NCI-H1694 (cell line): Measurements from ENCODE around the gene MACF1.
"Not testable (repeated sequence)": the region's sequence is repeated elsewhere in the genome, so short reads cannot be mapped to it uniquely, and the experiment has no call there.

Source experiments
- DNase-seq: peaks from one replicate; lab custom pipeline; 2025; lab: John Stamatoyannopoulos, UW

Gene MACF1

DNA sequence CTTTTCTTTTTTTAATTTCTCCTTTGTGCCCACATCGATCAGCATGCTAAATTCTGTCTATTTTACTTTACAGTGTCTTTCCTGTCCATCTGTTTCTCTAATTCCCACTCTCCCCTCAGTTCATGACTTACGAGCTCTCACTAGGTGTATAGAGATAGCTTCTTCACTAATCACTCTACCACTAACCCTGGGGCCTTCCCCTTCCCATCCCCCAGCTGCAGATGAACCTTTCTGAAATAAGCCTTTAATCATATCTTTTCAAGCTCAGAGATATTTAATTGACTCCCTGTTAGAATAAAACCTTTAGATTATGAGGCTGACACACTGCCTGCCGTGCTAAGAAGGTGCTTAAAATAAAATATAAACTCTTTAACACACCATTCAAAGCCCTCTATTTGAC, 220.7 kb downstream of the MACF1 start:
- DNase-seq: no peak

DNA sequence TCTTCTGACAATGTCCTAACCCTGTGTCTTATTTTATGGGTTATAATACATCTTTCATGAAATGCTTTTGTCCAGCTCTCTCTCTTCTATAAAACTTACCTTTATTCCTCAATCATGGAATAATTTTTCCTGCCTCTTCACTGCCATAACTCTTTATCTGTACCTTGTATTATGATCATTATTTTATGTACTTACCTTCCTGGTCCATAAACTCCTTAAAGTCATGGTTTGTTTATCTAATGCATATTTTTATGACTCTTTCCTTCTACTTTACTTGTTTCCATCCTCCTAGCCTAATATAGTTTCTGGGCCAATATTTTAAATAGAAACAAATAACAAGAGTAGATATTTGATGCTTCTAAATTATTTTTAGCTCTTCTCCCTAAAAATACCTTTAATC, 221.1 kb downstream of the MACF1 start:
- DNase-seq: no peak

DNA sequence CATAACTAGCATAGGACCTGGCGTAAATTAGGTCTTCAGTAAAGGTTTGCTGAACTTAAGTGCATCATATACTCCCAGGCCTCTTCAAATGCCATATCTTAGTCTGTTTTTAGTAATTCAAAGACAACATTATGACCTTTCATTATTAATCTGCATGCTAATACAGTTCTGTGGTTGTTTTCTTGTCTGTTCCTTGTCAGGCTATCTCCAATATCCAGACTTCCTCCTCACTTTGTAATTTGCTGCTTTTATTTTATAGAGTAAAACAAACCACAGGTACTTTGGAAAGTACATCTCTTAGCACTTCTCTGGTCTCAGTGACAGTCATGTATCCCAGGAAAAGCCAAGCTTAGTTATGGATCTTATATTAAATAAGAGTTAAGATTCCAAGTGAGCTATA, 221.9 kb downstream of the MACF1 start:
- no peak for DNase-seq

DNA sequence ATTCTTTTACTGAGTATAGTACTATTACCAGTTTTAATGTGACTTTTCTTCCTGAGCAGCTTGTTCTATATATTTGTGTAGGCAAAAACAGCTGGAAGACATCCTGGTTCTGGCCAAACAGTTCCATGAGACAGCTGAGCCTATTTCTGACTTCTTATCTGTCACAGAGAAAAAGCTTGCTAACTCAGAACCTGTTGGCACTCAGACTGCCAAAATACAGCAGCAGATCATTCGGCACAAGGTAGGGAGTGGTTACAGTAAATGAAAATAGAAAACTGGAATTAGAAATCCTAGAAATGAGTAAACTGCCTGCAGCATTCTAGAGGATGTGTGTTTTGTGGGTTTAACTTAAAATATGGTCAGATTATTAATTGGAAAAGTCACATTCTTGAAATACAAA, 222.9 kb downstream of the MACF1 start:
- no peak for DNase-seq

DNA sequence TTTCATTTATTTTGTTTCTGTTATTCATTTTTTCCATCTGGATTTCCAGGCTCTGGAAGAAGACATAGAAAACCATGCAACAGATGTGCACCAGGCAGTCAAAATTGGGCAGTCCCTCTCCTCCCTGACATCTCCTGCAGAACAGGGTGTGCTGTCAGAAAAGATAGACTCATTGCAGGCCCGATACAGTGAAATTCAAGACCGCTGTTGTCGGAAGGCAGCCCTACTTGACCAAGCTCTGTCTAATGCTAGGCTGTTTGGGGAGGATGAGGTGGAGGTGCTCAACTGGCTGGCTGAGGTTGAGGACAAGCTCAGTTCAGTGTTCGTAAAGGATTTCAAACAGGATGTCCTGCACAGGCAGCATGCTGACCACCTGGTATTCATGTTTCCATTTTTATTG, 223.4 kb downstream of the MACF1 start:
- DNase-seq: no peak

DNA sequence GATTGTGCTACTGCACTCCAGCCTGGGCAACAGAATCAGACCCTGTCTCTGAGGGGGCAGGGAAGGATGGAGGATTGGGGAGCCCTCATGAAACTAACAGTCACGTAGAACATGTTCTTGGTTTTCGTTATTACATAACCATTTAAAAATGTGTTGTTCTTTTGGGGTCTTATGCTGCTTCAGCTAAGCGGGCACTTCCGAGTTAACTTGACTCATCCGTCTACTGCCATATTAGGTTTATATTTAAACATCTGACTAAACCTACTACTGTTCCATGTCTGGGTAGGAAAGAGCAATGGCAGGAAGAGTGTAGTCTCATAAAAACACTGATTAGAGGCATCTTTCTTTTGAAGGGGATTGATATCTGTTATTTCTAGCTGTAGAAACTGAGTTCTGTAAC, 227.4 kb downstream of the MACF1 start:
- no peak for DNase-seq

DNA sequence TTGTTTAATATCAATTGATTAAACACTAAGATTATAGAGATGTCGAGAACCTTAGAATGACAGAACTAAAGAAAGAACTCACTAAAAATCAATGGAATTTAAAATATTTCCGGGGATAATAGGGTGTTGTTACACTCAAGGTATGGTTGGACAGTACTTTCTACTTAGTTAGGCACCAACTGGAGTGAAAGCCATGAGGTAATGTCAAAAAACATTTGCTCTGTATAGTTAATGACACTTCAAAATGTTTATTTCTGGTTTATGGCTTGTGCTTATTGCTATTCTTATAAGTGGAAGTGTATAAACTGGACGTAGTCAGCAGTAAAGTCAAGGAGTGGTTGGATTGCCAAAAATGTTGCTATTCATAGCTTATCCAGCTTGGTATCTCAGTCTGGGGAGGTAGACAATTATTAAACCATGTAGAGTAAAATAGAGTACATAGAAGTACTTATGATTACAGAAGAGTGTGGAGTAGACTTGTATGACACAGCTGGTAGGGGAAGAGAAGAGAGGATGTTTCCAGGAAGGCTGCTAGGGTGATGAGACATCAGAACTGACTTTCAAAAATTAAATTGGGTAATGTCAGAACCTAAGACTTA, 230.4 kb downstream of the MACF1 start:
- DNase-seq: no peak

DNA sequence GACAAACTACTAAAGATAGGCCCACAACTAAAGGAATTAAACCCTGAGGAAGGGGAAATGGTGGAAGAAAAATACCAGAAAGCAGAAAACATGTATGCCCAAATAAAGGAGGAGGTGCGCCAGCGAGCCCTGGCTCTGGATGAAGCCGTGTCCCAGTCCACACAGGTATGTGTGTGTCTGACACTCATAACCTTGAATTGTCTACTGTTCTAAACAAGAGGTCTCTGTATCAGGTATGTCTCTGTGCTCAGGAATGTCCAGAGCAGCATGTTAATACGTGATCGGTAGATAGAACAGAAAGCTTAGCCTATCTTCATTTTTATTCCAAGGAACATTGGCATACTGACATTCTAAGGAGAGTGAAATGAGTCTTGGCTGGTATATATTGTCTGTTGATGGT, 231.1 kb downstream of the MACF1 start:
- DNase-seq: no peak

DNA sequence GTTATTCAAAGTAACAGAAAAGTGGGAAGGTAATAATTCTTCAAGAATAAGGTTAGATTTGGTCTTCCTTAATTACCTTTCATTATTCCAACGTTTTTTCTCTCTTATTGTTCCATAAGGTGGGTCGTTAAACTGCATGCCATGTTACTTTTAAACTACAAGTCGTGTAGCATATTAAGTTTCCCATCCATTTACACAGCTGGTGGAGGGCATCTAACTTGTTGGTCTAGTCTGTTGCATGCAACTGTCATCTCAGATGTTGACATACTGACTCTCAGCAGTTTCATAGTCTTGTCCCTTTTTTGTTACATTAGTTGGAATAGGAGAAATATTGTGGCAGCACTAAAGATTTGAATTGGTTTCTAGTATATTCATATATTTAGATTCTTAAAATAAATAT, 232.3 kb downstream of the MACF1 start:
- DNase-seq: no peak

DNA sequence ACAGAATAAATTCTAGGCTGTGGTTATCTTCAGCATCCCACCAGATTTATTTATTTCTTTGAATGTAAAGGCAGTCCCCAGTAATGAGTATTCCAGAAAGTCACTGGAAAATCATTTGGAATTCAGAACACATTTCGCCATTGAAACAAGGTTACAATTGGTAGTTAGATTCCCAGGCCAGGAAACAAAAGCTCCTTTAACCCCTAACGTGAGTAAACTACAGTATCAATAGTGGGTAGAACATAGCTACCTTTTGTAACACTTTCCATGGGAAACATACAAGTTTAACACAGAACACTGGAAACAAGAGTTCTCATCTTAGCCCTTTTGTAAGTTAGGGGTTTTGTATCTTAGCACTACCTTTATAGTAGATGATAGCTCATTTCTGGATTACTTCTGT, 233.5 kb downstream of the MACF1 start:
- DNase-seq: no peak

DNA sequence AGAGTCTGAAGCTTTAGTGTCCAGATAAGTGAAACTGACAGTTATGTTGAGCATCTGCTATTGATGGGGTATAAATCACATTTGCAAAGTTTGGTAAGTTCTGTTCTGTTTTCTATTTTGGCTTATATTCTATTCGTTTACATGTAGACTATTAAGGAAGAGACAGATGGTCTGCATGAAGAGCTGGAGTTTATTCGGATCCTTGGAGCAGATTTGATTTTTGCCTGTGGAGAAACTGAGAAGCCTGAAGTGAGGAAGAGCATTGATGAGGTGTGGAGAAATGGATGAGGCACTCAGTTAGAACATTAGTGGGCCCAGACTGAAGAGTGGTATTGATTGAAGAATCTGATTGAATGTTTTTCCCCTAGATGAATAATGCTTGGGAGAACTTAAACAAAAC, 236.4 kb downstream of the MACF1 start:
- no peak for DNase-seq

DNA sequence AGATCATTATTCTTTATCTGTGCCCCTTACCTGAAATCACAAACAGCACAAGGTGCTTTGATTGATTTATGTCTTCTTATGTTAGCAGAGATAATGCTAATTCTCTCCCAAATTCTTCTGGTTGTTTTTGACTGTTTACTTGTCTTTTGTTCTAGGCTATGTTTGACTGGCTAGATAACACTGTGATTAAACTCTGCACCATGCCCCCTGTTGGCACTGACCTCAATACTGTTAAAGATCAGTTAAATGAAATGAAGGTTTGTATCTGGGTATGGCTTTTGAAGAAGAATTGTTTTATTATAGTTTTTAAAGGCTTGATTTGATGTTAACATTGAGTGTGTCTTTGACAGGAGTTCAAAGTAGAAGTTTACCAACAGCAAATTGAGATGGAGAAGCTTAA, 237.3 kb downstream of the MACF1 start:
- no peak for DNase-seq

DNA sequence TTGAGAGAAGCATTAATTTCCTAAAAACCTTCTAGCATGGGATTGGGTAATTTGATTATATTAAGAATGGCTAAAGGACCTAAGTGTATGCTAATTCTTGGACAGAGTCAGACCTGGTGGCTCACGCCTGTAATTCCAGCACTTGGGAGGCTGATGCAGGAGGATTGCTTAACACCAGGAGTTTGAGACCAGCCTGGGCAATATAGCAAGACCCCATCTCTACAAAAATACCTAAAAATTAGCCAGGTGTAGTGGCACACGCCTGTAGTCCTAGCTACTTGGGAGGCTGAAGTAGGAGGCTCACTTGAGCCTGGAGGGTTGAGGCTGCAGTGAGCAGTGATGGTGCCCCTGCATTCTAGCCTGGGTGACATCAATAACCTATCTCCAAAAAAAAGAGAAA, 241.1 kb downstream of the MACF1 start:
- no peak for DNase-seq

DNA sequence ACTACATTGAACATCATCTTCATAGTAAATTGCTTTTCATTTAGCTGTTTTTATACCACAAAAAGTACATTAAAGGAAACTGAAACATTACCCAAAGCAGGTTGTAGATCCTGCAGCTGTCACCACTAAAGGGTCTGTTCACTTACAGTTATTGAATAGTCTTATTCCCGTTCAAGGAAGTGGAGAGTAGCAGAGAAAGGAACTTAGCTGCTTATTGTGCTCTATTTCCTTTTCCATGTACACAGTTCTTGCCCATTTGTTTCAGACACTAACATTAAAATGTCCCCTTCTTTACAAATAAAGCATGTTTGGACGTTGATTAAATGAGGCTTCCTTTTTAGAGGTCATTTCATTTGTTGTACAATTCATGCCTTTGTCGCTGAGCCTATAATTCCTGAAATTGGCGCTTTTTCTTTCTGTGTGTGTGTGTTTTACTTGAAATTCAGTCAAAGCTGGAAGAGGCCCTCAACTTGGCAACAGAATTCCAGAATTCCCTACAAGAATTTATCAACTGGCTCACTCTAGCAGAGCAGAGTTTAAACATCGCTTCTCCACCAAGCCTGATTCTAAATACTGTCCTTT, 242.6 kb downstream of the MACF1 start:
- DNase-seq: no peak

DNA sequence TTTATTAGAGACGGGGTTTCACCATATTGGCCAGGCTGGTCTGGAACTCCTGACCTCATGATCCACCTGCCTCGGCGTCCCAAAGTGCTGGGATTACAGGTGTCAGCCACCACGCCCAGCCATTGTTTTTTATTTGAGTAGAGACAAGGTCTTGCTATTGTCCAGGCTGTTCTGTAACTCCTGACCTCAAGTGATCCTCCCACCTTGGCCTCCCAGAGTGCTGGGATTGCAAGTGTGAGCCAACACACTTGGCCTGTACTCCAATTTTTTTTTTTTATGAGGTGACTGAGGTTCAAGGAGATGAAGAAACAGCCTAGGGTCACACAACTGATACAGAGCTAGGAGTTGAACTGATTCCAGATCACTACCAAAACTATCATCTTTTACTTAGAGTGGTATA, 245.5 kb downstream of the MACF1 start:
- DNase-seq: not testable (repeated sequence)

DNA sequence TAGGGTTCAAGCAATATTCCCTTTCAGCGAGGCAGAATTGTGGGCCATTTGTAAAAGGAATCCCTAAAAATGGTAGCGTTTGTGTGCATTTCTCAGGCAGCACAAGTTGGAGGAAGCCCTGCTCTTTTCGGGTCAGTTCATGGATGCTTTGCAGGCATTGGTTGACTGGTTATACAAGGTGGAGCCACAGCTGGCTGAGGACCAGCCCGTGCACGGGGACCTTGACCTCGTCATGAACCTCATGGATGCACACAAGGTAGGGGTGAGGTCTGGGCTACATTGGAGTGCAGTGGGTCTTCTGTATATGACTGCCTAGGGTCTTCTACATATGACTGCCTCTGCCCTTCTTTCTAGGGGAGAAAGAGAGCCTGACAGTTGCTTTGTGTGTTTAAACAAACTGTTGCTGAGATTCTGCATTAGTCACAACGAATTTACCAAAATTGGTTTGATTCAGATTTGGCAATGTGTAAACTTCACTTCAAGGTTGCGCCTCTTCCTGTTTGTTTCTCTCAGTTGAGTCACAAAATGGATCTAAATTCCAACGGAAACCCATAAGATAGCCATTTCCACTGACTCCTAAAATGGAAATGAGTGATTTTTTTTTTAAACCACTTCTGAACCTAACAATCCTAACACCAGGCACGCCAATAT, 246.6 kb downstream of the MACF1 start:
- no peak for DNase-seq

DNA sequence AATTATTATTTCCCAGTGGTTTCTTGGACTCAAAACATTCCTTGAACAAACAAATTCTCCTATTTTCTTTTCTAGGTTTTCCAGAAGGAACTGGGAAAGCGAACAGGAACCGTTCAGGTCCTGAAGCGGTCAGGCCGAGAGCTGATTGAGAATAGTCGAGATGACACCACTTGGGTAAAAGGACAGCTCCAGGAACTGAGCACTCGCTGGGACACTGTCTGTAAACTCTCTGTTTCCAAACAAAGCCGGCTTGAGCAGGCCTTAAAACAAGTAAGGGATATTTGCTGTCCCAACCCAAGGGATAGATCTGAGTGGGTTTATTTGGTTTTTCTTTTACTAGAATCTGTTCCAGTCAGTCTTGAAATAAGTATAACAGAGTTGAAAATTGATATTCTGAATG, 247.6 kb downstream of the MACF1 start:
- no peak for DNase-seq

DNA sequence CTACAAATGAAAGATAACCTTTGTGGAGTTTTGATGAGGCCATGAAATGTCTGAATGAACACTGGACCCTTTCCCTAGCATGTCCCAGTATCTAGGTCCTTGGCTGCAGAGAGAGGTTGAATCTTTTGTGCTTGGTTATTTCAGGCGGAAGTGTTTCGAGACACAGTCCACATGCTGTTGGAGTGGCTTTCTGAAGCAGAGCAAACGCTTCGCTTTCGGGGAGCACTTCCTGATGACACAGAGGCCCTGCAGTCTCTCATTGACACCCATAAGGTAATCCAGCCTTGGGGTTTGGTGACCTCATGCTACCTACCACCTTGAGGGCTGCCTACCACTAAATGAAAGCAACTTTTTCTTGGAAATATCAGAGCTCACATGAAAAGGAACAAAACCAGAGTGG, 248.0 kb downstream of the MACF1 start:
- DNase-seq: no peak

DNA sequence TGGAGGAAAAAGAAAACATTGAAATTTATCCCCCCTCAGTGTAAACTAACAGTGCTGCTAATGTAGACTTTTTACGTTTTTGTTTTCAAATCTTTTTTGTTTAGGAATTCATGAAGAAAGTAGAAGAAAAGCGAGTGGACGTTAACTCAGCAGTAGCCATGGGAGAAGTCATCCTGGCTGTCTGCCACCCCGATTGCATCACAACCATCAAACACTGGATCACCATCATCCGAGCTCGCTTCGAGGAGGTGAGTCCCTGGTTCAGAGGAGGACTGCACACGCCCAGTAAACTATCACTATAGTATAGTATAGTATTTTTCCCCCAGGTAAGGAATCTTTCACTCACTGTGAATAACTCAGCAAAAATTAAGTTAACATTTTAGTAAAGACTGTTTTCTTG, 249.1 kb downstream of the MACF1 start:
- no peak for DNase-seq

DNA sequence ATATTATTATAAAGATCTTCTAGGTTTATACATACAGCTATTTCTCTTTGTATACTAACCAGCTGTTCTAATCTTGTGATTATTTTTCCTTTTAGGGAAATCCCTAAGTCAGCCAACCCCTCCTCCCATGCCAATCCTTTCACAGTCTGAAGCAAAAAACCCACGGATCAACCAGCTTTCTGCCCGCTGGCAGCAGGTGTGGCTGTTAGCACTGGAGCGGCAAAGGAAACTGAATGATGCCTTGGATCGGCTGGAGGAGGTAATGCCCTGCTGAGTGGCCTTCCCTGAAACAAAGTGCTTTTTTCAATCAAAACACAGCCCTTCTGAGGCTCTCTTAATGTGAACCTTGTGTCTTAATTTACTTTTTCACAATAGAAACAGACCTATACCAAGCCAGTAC, 254.5 kb downstream of the MACF1 start:
- DNase-seq: no peak

DNA sequence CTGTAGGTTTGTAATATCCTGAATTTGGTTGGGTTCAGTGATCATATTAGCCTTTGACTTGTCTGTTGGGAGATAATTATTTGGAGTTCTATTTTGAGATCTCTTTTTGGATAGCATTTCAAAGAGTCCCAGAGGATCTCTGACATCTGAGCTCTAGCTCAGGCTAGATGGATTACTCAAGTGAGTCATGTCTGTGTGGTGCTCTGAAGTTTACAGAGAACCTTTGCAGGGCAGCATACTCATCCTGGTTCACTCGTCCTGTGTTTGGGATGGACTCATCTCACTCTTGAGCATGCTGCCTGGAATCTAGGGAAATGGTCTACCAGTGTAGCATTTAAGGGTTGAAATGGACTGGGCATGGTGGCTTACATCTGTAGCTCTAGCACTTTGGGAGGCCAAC, 257.6 kb downstream of the MACF1 start:
- no peak for DNase-seq

DNA sequence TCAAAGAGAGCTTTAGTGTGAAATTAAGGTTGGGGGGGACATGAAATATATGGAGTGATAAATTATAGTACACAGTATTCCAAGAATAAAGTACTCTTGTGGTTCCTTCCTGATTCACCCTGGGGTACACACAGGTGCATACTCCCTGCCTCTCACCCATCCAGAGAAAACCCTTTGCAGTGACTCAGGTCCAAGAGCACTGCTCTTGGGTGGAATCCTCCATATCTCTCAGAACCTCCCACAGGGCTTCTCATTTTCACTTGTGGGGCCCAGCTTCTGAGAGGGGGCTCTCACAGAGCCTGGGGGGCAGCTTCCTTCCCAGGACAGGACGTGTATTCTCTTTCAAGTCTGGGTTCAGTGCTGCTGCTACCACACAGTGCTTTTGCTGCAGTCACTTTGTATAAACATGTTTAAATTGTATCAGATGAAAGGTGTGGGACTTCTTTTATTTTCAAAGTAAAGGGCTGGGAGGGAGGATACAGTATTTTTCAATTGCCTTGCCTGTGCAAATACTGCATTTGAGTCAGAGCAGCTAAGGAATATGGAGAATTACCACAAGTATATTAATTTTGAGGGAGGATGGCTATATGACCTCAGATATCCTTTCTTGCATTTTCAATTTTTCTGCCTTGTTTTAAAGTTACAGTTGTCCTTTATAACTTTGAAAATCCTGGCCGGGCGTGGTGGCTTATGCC, 262.1 kb downstream of the MACF1 start:
- DNase-seq: no peak

DNA sequence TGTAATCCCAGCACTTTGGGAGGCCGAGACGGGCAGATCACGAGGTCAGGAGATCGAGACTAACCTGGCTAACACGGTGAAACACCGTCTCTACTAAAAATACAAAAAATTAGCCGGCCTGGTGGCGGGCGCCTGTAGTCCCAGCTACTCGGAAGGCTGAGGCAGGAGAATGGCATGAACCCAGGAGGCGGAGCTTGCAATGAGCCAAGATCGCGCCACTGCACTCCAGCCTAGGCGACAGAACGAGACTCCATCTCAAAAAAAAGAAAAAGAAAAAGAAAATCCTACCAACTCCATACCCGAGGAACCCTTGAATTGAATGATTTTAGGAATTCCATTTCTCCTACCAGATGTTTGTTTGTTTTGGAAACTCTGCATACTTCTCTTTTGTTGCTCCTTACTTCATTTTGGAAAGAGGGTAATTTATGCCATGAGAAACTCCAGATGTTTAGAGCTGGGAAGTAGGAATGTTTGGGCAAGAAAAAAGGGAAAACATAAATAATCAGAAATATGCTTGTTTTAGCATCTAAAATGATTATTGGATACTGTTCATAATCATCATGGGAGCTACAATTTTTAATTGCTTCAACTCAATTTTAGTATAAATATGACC, 262.7 kb downstream of the MACF1 start:
- DNase-seq: not testable (repeated sequence)
